ENCODE results near the gene ZNF516. TPM values are rescaled to one million over a fixed set of nuclear protein-coding genes. Genes with fewer than 3 reads are reported as not detected.

Gene ZNF516
- total and polyA plus RNA-seq, 2 experiments from 2014 or later: 17.8 to 29.4 TPM

DNA sequence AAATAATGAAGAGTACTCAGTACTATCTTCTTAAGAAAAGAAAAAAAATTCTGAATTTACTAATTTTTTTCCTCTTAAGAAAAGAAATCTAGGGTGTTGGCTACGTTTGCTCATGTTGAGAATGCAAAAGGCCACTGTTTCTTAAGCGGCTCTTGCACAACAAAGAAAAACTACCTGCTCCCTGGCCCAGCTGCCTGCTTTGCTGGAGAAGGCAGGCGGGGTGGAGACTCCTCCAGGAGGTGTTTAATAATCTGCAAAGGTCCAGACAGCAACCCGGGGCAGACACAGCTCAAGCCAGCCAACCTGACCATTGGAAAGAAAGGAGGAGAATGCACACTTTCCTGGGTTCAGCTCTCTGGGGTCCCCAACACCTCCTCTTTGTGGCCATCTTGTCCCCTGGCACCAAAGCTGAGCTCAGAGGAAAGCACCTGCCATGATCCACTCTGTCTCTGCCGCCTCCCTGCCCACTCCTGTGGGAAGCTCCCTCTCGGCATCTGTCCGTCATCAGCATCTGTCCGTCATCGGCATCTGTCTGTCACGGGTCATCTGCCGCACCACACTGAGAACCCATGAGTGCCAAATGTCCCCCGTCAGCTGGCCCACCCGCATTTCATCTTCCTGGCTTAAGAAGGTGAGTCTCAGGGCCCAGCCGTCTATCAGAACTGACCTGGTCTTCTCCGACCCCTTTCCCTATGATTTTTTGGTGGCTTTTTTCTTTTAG is 11.9 kb downstream of the ZNF516 start:
- in situ Hi-C loops (cut with MboI): no loop called here
- no peak overlapping the region for H3K4me2 ChIP-seq (ENCODE audit: unreplicated experiment)
- peaks cover 2% of the 10 kb centered on the region for H3F3A ChIP-seq (ENCODE audit: insufficient read depth)
- H3K9ac ChIP-seq: no peak overlapping the region
- H4K20me1 ChIP-seq (ENCODE audit: insufficient read depth): 0 out of 2 replicates have a peak, but pooled peaks cover 4% of the 10 kb centered on the region
- no peaks in the 10 kb centered on the region for H3K9me3 ChIP-seq (ENCODE audit: low read depth)
- no peak for TF ChIP-seq EZH2 (IDR thresholded peaks at IDR 0.05; ENCODE audit: insufficient read depth, poor library complexity, severe bottlenecking)
- H3K27ac ChIP-seq: no peak overlapping the region
- no peak overlapping the region for H2AFZ ChIP-seq
- peaks cover 100% of the 10 kb centered on the region for H3K79me2 ChIP-seq (ENCODE audit: insufficient read depth)
- H3K27me3 ChIP-seq (replicated peaks; ENCODE audit: insufficient read depth): no peaks in the 10 kb centered on the region
- H3K4me3 ChIP-seq: no peak overlapping the region
- DNase-seq: no peak
- no peaks in the 10 kb centered on the region for H3K9me2 ChIP-seq (ENCODE audit: insufficient read depth)
- 89 to 92% methylated on average over 15 of the region's 15 CpGs for WGBS, 2 experiments (ENCODE audit: low coverage in 1 of 2, low lambda C conversion rate in 2 of 2, missing lambda C conversion rate in 2 of 2)
- H3K36me3 ChIP-seq (ENCODE audit: low read depth): no peaks in the 10 kb centered on the region
- H3K4me1 ChIP-seq (ENCODE audit: insufficient read depth): peaks cover 23% of the 10 kb centered on the region

DNA sequence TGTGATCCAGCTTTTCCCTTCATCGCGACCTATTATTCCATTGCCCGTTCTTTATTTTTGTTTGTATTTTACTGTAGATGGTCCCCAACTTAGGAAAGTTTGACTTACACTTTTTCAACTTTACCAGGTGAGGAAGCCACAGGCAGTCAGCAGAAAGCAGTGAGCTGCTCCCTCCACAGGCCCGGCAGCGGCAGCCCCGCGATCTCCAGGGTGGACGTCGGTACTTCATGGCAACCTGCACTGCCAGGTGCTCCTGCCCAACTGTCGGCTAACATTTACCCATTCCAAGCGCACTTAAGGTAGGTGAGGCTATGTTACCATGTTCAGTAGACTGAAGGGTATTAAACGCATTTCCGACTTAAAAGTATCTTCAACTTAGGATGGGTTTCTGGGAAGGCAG is 12.8 kb downstream of the ZNF516 start:
- H4K20me1 ChIP-seq (ENCODE audit: insufficient read depth): no peaks in the 10 kb centered on the region
- H3K79me2 ChIP-seq (ENCODE audit: insufficient read depth): peaks cover 98% of the 10 kb centered on the region
- no peak overlapping the region for H2AFZ ChIP-seq
- WGBS, 2 experiments (ENCODE audit: low coverage in 1 of 2, low lambda C conversion rate in 2 of 2, missing lambda C conversion rate in 2 of 2): 97 to 99% methylated on average over 13 of the region's 13 CpGs
- H3K27ac ChIP-seq: no peak overlapping the region
- H3K9me2 ChIP-seq (ENCODE audit: insufficient read depth): no peaks in the 10 kb centered on the region
- no peaks in the 10 kb centered on the region for H3K36me3 ChIP-seq (ENCODE audit: low read depth)
- H3K27me3 ChIP-seq (replicated peaks; ENCODE audit: insufficient read depth): no peaks in the 10 kb centered on the region
- in situ Hi-C loops (cut with MboI): no loop called here
- DNase-seq: no peak
- H3K4me3 ChIP-seq: no peak overlapping the region
- TF ChIP-seq EZH2phosphoT487 (IDR thresholded peaks at IDR 0.05; ENCODE audit: insufficient read depth, low read depth) (no peak), EZH2 (IDR thresholded peaks at IDR 0.05; ENCODE audit: insufficient read depth, poor library complexity, severe bottlenecking) (no peak)
- H3K4me2 ChIP-seq (ENCODE audit: unreplicated experiment): no peak overlapping the region
- no peak overlapping the region for H3K9ac ChIP-seq
- H3K9me3 ChIP-seq (ENCODE audit: low read depth): no peaks in the 10 kb centered on the region
- H3F3A ChIP-seq (ENCODE audit: insufficient read depth): peaks cover 10% of the 10 kb centered on the region
- peaks cover 23% of the 10 kb centered on the region; the same call in 1 of the 2 replicates for H3K4me1 ChIP-seq (ENCODE audit: insufficient read depth)

DNA sequence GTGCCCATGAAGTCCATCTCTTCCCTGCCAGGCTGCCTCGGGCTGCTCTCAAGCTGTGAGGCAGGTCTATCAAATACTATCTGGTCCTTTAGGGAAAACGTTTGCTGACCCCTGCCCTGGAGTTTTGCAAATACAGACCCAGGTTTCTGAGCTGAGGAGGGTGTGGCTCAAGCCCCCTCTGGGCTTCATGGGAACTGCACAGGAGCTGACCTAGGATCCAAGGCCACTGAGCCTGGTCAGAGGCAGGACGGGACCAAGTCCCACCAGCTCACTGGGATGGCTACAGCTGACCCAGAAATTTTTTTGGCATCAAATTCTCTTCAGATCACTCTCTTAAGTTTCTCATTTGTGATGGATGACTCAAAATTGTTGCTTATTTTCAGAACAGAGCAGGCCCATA is 14.1 kb downstream of the ZNF516 start:
- 65 to 71% methylated on average over 3 of the region's 3 CpGs for WGBS, 2 experiments (ENCODE audit: low coverage in 1 of 2, low lambda C conversion rate in 2 of 2, missing lambda C conversion rate in 2 of 2)
- H4K20me1 ChIP-seq (ENCODE audit: insufficient read depth): no peaks in the 10 kb centered on the region
- DNase-seq: no peak
- H3K27ac ChIP-seq: no peak overlapping the region
- no peaks in the 10 kb centered on the region for H3K36me3 ChIP-seq (ENCODE audit: low read depth)
- H3K9me2 ChIP-seq (ENCODE audit: insufficient read depth): no peaks in the 10 kb centered on the region
- H3K4me2 ChIP-seq (ENCODE audit: unreplicated experiment): no peak overlapping the region
- H3F3A ChIP-seq (ENCODE audit: insufficient read depth): peaks cover 24% of the 10 kb centered on the region
- H3K79me2 ChIP-seq (ENCODE audit: insufficient read depth): peaks cover 93% of the 10 kb centered on the region
- no peak overlapping the region for H2AFZ ChIP-seq
- H3K4me1 ChIP-seq (ENCODE audit: insufficient read depth): peaks cover 22% of the 10 kb centered on the region
- in situ Hi-C loops (cut with MboI): no loop called here
- no peak for TF ChIP-seq EZH2 (IDR thresholded peaks at IDR 0.05; ENCODE audit: insufficient read depth, poor library complexity, severe bottlenecking)
- TF ChIP-seq EZH2phosphoT487 (IDR thresholded peaks at IDR 0.05; ENCODE audit: insufficient read depth, low read depth): no peak
- no peak overlapping the region for H3K4me3 ChIP-seq
- H3K9me3 ChIP-seq (ENCODE audit: low read depth): no peaks in the 10 kb centered on the region
- H3K27me3 ChIP-seq (replicated peaks; ENCODE audit: insufficient read depth): no peaks in the 10 kb centered on the region
- H3K9ac ChIP-seq: no peak overlapping the region

DNA sequence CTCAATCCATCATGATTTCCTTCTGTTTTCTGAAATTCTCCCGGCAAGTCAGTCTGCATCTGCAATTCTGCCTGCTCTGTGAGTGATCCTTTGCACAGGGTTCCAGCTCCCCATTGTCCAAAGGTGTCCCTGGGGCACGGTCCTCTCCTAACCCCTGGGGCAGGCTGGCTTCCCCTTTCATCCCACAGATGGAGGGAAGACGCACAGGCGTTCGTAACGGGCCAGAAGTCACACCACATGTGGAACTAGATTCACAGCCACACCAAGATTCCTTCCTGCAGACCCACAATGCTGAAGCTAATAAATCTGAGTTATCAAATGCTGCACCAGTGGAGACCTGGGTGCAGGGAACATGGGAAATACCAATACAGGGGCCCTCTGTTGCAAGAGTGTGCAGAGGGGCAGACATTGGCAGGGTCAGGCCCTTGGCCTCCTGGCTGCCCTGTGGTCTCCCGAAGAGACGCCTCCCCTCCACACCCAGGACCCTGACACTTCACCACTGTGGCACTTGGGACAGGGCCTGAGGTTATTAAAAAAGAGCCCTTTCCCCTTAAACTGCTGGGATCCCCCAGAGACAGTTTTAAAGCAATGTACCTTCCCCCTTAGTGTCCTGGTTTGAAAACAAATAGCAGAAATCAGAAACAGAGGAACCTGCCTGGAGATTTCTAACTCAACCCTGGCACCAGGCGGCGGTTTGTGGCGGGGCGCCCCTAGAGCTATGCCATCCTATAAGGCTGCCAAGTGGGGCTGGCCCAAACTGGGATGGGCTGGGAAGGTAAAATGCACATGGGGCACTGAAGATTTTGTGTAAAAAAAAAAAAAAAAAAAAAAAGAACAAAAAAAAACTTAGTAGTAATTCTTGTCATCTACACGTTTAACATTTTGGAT is 15.4 kb downstream of the ZNF516 start:
- Histone ChIP-seq H3K4me1 (ENCODE audit: insufficient read depth) (peaks cover 33% of the 10 kb centered on the region), H3F3A (ENCODE audit: insufficient read depth) (peaks cover 37% of the 10 kb centered on the region), H3K9me2 (ENCODE audit: insufficient read depth) (no peaks in the 10 kb centered on the region), H3K27ac (no peak overlapping the region), H3K9ac (no peak overlapping the region), H2AFZ (no peak overlapping the region), H4K20me1 (ENCODE audit: insufficient read depth) (no peaks in the 10 kb centered on the region), H3K27me3 (replicated peaks; ENCODE audit: insufficient read depth) (no peaks in the 10 kb centered on the region), H3K4me2 (ENCODE audit: unreplicated experiment) (no peak overlapping the region), H3K4me3 (no peak overlapping the region), H3K36me3 (ENCODE audit: low read depth) (no peaks in the 10 kb centered on the region), H3K9me3 (ENCODE audit: low read depth) (no peaks in the 10 kb centered on the region), H3K79me2 (ENCODE audit: insufficient read depth) (peaks cover 93% of the 10 kb centered on the region)
- in situ Hi-C loops (cut with MboI): no loop called here
- no peak for DNase-seq
- TF ChIP-seq EZH2phosphoT487 (IDR thresholded peaks at IDR 0.05; ENCODE audit: insufficient read depth, low read depth) (no peak), EZH2 (IDR thresholded peaks at IDR 0.05; ENCODE audit: insufficient read depth, poor library complexity, severe bottlenecking) (no peak)
- 81 to 88% methylated on average over 12 to 13 of the region's 13 CpGs for WGBS, 2 experiments (ENCODE audit: low coverage in 1 of 2, low lambda C conversion rate in 2 of 2, missing lambda C conversion rate in 2 of 2)

Measured in GM23248 (cell line).